Fibroblast of villous mesenchyme (primary cell): ENCODE measurements around the gene COX7C. TPM values are rescaled to one million over a fixed set of nuclear protein-coding genes. Genes with fewer than 3 reads are reported as not detected.
"Not testable (repeated sequence)": the region's sequence is repeated elsewhere in the genome, so short reads cannot be mapped to it uniquely, and the experiment has no call there.

Experiments used
- DNase-seq: peaks from one replicate; pipeline ENCODE4 v3.0.0-alpha.2; 2010; ENCODE audit warnings: low read depth
- H3K4me3 ChIP-seq: 2 replicates; pipeline ENCODE4 v1.5.1; 2011; ENCODE audit warnings: low read depth, mild to moderate bottlenecking, low read length
- total RNA-seq: library from RNA; depleted of rRNA; stranded (reverse); fragments of >200 nt; gene quantifications from 2 replicates; pipeline ENCODE4 v1.2.3, GENCODE V29; 2012
- TF ChIP-seq, protein P1 (sequence below): IDR thresholded peaks from 2 replicates; pipeline ENCODE4 v1.5.1; 2012; ENCODE audit warnings: low read depth, mild to moderate bottlenecking, low read length; ENCODE audit not compliant: insufficient read depth

COX7C gene
- total RNA-seq, 1 donor = 127 TPM

DNA sequence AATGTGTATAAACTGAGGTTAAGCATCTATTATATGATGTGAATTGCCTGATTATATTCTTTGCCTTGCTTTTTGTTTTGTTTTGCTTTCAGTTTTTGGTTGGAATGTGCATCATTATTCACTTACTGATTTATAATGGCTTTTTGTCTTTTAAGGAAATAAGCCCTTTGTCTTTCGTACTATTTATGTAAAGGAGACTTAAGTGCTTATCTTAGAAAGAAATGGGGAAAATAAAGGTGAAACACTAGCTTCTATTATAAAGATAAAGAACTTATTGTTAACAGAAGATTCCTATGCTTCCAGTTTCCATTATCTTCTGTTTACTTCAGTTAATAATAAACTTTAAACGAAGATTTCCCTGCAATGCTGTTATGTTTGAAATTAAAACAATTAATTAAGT is 23.3 kb downstream of the COX7C start:
- DNase-seq = no peak
- no peak overlapping the region for H3K4me3 ChIP-seq

DNA sequence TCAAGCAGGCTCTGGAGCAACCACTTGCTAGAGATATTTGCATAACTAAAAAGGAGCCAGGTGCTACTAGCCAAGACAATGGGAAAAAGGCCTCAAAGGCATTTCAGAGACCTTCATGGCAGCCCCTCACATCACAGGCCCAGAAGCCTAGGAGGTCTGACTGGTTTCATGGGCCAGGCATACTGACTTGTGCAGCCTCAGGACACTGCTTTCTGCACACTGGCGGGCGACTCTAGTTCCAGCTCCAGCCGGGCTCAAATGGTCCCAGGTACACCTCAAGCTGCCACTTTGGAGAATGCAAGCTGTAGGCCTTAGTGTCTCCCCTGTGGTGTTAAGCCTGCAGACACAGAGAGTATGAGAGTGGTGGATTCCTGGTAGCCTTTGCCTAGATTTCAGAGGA is 27.1 kb downstream of the COX7C start:
- no peak overlapping the region for H3K4me3 ChIP-seq
- TF ChIP-seq, protein P1, sequence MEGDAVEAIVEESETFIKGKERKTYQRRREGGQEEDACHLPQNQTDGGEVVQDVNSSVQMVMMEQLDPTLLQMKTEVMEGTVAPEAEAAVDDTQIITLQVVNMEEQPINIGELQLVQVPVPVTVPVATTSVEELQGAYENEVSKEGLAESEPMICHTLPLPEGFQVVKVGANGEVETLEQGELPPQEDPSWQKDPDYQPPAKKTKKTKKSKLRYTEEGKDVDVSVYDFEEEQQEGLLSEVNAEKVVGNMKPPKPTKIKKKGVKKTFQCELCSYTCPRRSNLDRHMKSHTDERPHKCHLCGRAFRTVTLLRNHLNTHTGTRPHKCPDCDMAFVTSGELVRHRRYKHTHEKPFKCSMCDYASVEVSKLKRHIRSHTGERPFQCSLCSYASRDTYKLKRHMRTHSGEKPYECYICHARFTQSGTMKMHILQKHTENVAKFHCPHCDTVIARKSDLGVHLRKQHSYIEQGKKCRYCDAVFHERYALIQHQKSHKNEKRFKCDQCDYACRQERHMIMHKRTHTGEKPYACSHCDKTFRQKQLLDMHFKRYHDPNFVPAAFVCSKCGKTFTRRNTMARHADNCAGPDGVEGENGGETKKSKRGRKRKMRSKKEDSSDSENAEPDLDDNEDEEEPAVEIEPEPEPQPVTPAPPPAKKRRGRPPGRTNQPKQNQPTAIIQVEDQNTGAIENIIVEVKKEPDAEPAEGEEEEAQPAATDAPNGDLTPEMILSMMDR = no peak
- DNase-seq = no peak

More for the DNA sequence above, 23.3 kb downstream of the COX7C start:
- TF ChIP-seq, protein P1 = no peak

DNA sequence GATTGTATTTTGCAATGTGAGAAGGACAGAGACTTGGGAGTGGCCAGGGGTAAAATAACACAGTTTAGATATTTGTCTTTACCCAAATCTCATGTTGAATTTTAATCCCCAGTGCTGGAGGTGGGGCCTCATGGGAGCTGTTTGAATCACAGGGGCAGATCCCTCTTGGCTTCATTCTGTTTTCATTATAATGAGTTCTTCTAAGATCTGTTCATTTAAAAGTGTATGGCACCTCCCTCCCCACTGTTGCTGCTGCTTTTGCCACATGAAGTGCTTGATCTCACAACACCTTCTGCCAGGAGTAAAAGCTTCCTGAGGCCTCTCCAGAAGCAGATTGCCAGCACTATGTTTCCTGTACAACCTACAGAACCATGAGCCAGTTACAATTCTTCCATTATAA is 28.1 kb downstream of the COX7C start:
- no peak for DNase-seq
- TF ChIP-seq, protein P1 = no peak
- no peak overlapping the region for H3K4me3 ChIP-seq

DNA sequence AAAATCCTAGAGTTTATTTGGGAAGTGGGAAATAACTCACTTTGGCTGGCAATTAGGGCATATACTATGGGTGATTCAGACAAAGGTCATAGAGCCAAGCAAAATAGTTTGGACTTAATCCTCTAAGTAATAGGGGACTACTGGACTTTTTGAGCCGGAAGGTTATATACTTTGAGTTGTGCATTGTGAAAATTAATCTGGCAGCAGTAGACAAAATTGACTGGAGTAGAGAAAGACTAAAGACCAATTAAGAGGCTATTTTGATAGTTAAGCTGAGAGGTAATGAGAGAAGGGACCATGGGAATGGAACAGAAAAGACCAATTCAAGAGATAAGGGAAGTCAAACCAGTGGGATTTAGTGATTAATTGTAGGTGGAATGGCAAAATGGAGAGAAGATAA is 28.9 kb downstream of the COX7C start:
- no peak for DNase-seq
- TF ChIP-seq, protein P1 = no peak

DNA sequence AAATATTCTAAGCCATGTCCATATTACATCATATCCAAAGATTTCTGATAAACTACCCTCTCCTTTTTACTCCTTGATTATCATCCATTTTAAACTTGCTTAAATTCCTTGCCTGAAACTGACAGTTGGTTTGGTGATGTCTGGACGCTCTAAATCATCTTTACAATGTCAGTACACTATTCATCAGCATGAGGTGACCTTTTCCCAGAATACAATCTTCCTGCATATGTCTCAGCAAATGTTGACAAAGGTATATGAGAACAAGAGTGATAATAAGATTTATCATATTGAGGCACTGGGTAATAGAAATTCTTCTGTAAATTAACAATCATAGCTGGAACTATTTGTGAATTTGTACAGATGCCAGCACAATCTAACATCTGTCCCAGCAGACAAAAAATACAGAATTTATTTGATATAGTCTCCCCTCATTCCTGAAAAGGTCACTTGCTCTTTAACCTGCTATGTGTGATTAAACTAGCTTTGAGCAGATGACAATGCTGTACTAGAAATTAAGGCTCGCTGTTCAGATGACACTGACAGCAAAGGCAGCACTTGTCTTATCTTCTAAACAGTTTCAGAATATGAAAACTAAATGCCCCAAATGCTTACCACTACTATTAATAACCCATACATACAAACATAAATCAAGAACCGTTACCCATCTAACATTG is 32.2 kb downstream of the COX7C start:
- no peak for DNase-seq
- TF ChIP-seq, protein P1 = no peak

More for the DNA sequence above, 28.9 kb downstream of the COX7C start:
- no peak overlapping the region for H3K4me3 ChIP-seq

DNA sequence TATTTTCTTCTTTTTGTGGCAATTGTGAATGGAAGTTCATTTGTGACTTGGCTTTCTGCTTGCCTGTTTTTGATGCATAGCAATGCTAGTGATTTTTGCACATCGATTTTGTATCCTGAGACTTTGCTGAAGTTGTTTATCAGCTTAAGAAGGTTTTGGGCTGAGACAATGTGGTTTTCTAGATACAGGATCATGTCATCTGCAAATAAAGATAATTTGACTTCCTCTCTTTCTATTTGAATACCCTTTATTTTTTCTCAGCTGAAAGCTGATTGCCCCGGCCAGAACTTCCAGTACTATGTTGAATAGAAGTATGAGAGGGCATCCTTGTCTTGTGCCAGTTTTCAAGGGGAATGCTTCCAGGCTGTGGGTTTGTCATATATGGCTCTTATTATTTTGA is 43.0 kb downstream of the COX7C start:
- DNase-seq, H3K4me3 ChIP-seq: not testable (repeated sequence)

More for the DNA sequence above, 32.2 kb downstream of the COX7C start:
- H3K4me3 ChIP-seq = no peak overlapping the region

DNA sequence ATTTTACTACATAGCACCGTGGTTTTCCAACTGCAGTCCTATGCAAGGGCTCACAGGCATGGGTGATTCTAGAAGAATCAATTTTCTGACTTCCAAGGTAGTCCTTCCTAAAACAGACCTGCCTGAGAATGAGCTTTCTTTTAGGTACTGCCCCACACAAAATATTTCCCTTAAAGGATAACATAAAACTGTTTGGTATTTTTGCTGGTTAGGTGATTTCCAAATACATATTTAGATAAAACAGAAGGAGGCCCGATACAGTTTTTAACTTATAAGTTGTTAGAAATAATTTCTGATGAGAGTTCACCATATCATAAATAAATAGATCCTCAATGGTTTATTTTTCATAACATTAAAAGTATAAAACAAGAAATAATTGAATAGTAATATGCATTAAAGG is 46.4 kb downstream of the COX7C start:
- DNase-seq = no peak
- no peak overlapping the region for H3K4me3 ChIP-seq
- TF ChIP-seq, protein P1 = no peak
